ENCODE data around the gene TWSG1. TPM values are rescaled to one million over a fixed set of nuclear protein-coding genes. Genes with fewer than 3 reads are reported as not detected.

The TWSG1 gene
- total and polyA plus RNA-seq, 2 of the 13 experiments (the other 11 are each of a cell fraction or from before 2014, with no cell fraction given) = 6.6 to 9.4 TPM

- FAIRE-seq (no peak), DNase-seq (ENCODE audit: low spot score) (no peak), ATAC-seq (no peak)
- no peak overlapping the region for H3K4me2 ChIP-seq (ENCODE audit: low read depth, low read length)
- peaks cover 22% of the 10 kb centered on the region for H3K4me1 ChIP-seq (ENCODE audit: insufficient read depth, low read length)
- POLR2A ChIA-PET = no interaction called here
- no peak overlapping the region for H3K27ac ChIP-seq (ENCODE audit: extremely low read length, insufficient read depth, low read length)
- CTCF ChIA-PET (ENCODE audit: low intra/inter-chr PET ratio, low total read pairs) = no interaction called here
- WGBS (ENCODE audit: low lambda C conversion rate) = 83% methylated on average over 3 of the region's 3 CpGs
- H3K9ac ChIP-seq (ENCODE audit: insufficient read depth, low read depth, low read length) = no peak overlapping the region
- no TSS peak for BruUV-seq (replicated peaks)
- in situ Hi-C loops (cut with HindIII; ENCODE audit: extremely low pct_ligation_motif_present, low pct_unique_long_range_greater_than_20kb) = loop anchor here (25.0 kb wide), 1 partner anchor 276 kb away; no protein-coding TSS in a partner anchor
- intact Hi-C loops (cut with micrococcal nuclease; ENCODE audit: unreplicated experiment) = loop anchor here (5.0 to 10.0 kb wide), 3 partner anchors 113 to 263 kb away; no protein-coding TSS in a partner anchor
- no peaks in the 10 kb centered on the region for H3K79me2 ChIP-seq (ENCODE audit: insufficient read depth, low read length)
- H3K9me3 ChIP-seq (ENCODE audit: low read length) = no peaks in the 10 kb centered on the region
- H4K20me1 ChIP-seq (ENCODE audit: insufficient read depth, low read length) = no peaks in the 10 kb centered on the region
- peaks cover 0 to 3% of the 10 kb centered on the region in 2 experiments; a peak in 2 of 5 replicates for H3K27me3 ChIP-seq (ENCODE audit: control insufficient read depth in 1 of 2, insufficient read depth in 2 of 2, low read length in 2 of 2)
- no peak overlapping the region for H2AFZ ChIP-seq (ENCODE audit: low read length)
- H3K4me3 ChIP-seq (replicated peaks in 1 of 3; ENCODE audit: insufficient read depth in 1 of 3, low read depth in 2 of 3, low read length in 3 of 3) = no peak overlapping the region
- 0 out of 5 replicates have a peak, but pooled peaks cover 2 to 5% of the 10 kb centered on the region in 2 experiments for H3K36me3 ChIP-seq (replicated peaks in 1 of 2; ENCODE audit: control insufficient read depth in 1 of 2, insufficient read depth in 2 of 2, low read length in 2 of 2)
- no peak for TF ChIP-seq ZNF138 (CRISPR knock-in tag; IDR thresholded peaks at IDR 0.05; ENCODE audit: low read depth)
- TF ChIP-seq CHCHD3 (CRISPR knock-in tag; IDR thresholded peaks at IDR 0.05) = no peak
- TF ChIP-seq MTA3 (CRISPR knock-in tag; IDR thresholded peaks at IDR 0.05) = no peak
- no peak for TF ChIP-seq ZNF775 (CRISPR knock-in tag; IDR thresholded peaks at IDR 0.05; ENCODE audit: borderline replicate concordance)
- no peak for TF ChIP-seq REXO4 (CRISPR knock-in tag; IDR thresholded peaks at IDR 0.05; ENCODE audit: borderline replicate concordance)
These were observed 3.3 kb downstream of the TWSG1 start for GRCh38 chr18:9337873-9338272.

DNA sequence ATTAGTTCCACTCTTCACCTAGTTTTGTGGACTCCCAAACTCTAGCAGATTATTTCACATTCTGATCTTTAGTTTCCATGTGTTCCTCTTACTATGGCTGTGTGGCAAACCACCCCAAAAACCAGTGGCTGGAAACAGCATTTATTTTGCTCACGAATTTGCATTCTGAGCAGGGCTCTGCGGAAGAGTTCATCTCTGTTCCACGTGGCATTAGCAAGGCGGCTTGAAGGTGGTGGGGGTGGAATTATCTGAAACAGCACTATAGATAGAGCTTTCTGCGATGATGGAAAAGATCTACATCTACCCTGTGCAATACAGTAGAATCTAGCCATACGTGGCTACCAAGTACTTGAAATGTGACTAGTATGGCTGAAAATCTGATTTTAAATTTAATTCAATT, 5.9 kb downstream of the TWSG1 start:
- no peak for TF ChIP-seq ZIK1 (CRISPR knock-in tag; IDR thresholded peaks at IDR 0.05; ENCODE audit: borderline replicate concordance, low read depth)
- TF ChIP-seq RFX5 (IDR thresholded peaks at IDR 0.05; ENCODE audit: low read depth, low read length) = no peak
- TF ChIP-seq MTF2 (CRISPR knock-in tag; IDR thresholded peaks at IDR 0.05; ENCODE audit: borderline replicate concordance) = no peak
- no peak for TF ChIP-seq ELF3 (CRISPR knock-in tag; IDR thresholded peaks at IDR 0.05)
- no peak for TF ChIP-seq ARHGAP35 (CRISPR knock-in tag; IDR thresholded peaks at IDR 0.05; ENCODE audit: borderline replicate concordance)
- TF ChIP-seq TFDP2 (CRISPR knock-in tag; IDR thresholded peaks at IDR 0.05) = no peak
- no peak for TF ChIP-seq TBX3 (IDR thresholded peaks at IDR 0.05; ENCODE audit: borderline replicate concordance)
- no peak for TF ChIP-seq TAF15 (IDR thresholded peaks at IDR 0.05; ENCODE audit: low read depth, low read length, poor library complexity, severe bottlenecking)
- ATAC-seq = no peak
- H3K36me3 ChIP-seq (replicated peaks in 1 of 2; ENCODE audit: control insufficient read depth in 1 of 2, insufficient read depth in 2 of 2, low read length in 2 of 2) = 0 out of 5 replicates have a peak, but pooled peaks cover 2 to 8% of the 10 kb centered on the region in 2 experiments

More for the DNA sequence above, 5.9 kb downstream of the TWSG1 start:
- Histone ChIP-seq H3K27me3 (ENCODE audit: control insufficient read depth in 1 of 2, insufficient read depth in 2 of 2, low read length in 2 of 2) (no peaks in the 10 kb centered on the region; a peak in 1 of 5 replicates), H3K27ac (ENCODE audit: extremely low read length, insufficient read depth, low read length) (no peak overlapping the region), H3K79me2 (ENCODE audit: insufficient read depth, low read length) (no peaks in the 10 kb centered on the region), H3K9ac (ENCODE audit: insufficient read depth, low read depth, low read length) (no peak overlapping the region), H3K4me1 (ENCODE audit: insufficient read depth, low read length) (peaks cover 8% of the 10 kb centered on the region; the same call in 1 of the 2 replicates), H3K4me2 (ENCODE audit: low read depth, low read length) (no peak overlapping the region), H2AFZ (ENCODE audit: low read length) (no peak overlapping the region), H3K4me3 (replicated peaks in 1 of 3; ENCODE audit: insufficient read depth in 1 of 3, low read depth in 2 of 3, low read length in 3 of 3) (no peak overlapping the region), H3K9me3 (ENCODE audit: low read length) (no peaks in the 10 kb centered on the region), H4K20me1 (ENCODE audit: insufficient read depth, low read length) (no peaks in the 10 kb centered on the region)
- intact Hi-C loops (cut with micrococcal nuclease; ENCODE audit: unreplicated experiment) (no loop called here), in situ Hi-C loops (cut with HindIII; ENCODE audit: extremely low pct_ligation_motif_present, low pct_unique_long_range_greater_than_20kb) (loop anchor here (25.0 kb wide), 1 partner anchor 278 kb away; no protein-coding TSS in a partner anchor)
- BruUV-seq (replicated peaks) = no TSS peak
- CTCF ChIA-PET (ENCODE audit: low intra/inter-chr PET ratio, low total read pairs) = no interaction called here
- no peak for FAIRE-seq
- DNase-seq (ENCODE audit: low spot score) = no peak
- WGBS (ENCODE audit: low lambda C conversion rate) = 91% methylated on average over 6 of the region's 6 CpGs
- POLR2A ChIA-PET = no interaction called here

All from HepG2 (cell line).